Measurements from ENCODE around the gene SPAM1.
"Not testable (repeated sequence)": the region's sequence is repeated elsewhere in the genome, so short reads cannot be mapped to it uniquely, and the experiment has no call there.

Gene SPAM1

DNA sequence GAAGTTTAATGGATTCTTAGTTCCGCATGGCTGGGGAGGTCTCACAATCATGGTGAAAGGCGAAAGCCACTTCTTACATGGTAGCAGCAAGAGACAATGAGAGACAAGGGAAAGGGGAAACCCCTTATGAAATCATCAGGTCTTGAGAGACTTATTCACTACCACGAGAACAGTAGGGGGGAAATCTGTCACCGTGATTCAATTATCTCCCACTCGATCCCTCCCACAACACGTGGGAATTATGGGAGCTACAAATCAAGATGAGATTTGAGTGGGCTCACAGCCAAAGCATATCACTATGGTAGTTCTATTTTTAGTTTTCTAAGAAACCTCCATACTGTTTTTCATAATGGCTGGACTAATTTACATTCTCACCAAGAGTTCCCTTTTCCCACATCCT, 36.7 kb downstream of the SPAM1 start:
- no peak for DNase-seq

DNA sequence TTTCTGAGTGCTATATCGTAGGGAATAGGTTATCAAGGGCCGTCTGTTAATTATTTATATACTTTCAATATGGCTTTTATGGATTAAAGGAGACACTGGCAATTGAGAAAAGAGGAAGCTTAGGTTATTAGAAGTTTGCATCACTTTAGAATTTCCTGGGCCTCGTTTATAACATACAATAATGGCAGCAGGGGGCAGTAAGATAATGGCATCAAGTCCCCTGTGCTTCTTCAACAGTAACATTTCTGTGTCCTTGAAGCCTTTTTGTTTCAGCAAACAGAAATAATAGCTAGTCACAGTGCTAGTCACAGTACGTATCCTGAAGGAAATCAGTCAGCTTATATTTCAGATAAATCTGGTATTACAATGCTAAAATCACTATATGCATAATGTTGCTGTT, 41.9 kb downstream of the SPAM1 start:
- DNase-seq: no peak

DNA sequence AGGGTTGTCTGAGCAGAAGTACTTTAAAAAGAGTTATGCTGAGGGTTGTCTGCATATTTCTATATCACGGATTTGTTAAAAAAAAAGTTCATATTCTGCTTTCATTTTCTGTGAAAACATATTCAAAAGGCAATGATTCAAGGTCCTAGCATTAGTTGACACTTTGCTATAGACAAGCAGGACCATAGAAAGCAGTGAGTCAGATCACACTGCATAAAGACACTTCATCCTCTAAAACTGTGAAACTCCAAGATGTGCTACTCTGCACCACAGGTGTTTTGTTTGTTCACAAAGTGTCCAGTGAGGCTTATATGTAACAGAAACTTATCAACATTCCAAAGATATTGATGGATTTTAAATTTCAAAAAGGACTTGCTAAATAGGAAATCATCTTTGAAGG, 47.0 kb downstream of the SPAM1 start:
- DNase-seq: no peak

DNA sequence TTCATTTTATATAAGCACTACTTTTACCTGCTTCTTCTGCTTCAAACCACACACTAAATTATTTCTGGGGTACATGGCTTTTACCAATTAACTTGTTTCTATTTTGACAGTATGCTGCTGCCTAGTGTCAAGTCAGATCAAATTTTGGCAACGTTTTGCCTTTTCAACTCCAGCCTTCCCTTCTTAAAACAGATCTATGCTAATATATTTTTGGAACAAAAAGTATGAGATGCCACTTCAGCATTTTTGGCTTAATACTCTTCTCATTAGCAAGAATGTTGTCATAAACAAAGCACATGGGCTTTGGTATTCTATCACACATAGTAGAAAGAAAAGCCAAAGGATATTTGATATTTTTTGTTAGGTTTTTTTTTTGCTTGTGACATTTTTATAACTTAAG, 47.8 kb downstream of the SPAM1 start:
- no peak for DNase-seq

DNA sequence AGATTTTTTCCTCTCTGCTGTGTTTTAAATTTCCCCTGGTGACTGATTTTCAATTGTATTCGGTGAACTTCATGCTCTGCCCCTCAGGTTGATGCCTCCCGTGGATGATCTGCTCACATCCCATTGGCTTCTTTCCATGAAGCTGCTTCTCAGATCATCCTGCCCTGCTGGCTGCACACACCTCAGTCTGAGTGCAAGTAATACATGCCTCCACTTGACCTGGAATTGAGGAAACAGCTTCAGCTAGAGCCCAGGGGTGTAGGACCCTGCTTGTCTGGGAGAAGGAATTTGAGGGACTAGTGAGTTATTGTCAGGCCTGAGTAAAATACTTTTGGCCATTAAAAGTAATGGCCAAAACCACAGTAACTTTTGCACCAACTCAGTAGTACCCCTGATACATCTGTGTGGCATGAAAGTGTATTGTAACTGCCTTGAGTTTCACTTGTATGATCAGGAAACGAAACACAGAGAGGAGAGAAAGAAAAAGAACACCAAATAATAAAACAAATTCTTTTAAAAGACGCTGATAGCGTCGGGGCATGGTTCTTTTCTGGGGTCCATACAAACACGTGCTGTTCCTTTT, 49.4 kb downstream of the SPAM1 start:
- no peak for DNase-seq

DNA sequence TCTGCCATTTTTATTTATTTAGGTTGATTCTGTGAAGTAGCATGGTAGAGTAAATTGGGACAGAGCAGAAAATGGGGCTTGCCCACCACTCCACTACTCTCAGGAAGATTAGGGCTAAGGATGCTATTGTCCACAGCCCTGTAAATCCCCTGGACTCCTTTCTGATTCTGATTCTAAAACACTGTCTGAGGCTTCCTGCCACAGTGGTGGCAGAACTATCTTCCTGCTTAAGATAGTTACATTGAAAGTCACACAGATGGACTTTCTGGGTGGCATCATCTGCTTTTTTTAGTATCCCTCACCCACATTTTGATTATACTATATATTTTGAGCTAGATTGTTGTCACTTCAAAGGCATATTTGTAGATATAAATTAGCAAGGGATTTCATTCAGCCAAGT, 50.0 kb downstream of the SPAM1 start:
- DNase-seq: no peak

DNA sequence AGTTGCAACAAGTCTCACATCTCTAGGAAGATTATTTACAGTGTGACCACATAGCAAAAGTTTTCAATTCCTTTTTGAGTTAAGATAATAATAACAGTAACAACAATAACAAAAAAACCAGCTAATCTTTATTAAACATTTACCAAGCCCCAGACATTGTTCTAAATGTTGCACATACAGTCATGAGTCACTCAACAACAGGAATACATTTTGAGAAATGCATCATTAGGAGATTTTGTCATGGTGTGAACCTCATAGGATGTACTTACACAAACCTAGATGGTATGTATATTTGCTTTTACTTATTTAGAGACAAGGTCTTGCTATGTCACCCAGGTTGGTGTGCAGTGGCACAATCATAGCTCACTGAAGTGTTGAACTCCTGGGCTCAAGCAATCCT, 52.0 kb downstream of the SPAM1 start:
- DNase-seq: no peak

DNA sequence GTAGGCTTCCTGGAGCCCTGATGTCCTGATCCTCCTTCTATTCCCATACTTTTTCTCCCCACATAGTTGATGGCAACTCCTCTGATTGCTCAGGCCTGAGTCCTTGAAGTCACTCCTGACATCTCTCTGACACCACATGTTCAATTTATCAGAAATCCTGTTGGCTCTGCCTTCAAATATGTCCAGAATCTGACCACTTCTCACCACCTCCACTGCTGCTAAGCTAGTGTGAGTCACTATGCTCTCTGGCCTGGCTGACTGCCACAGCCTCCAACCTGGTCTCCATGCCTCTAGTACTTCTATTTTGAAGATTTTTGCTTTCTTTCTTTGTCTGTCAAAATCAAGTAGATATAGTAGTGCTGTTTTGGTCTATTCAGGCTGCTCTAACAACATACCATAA, 54.8 kb downstream of the SPAM1 start:
- DNase-seq: no peak

DNA sequence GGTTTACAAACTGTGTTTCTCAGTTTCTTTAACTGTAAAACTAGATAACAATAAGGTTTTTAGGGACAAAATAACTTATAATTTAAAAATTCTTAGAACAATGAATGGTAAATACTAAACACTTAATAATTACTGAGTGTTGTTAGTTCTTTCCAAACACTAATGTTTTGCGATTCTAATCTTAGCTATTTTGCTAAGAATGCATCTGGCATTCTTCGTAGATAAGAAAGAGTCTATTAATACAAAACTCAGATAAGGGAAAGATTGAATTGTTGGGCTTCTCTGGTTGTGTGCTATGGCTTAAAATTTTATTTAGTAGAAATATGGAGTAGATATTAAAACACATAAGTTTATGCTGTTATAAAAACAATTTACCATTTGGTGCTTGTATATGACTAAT, 62.4 kb downstream of the SPAM1 start:
- no peak for DNase-seq

DNA sequence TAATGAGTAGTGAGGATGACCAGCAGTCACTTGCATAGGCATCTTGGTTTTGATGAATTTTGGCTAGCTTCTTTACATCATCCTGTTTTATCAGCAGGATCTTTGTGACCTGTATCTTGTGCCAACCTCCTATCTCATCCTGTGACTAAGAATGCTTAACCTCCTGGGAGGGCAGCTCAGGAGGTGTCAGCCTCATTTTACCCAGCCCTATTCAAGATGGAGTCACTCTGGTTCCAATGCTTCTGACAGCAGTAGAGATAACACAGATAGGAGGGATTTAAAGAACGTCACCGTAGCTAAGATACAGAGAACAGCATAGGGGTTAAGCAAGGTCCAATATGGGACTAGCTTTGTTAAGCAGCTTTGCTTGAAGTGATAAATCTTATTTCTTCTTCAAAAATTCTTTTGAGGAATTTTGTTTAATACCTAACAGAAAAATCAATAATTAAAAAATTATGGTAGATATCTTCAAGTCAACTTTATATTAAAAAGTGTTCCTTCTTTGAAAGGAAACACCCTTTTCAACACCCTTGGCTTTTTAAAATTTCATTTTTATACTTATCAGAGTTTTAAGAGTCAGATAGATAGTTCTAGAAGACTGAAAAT, 68.0 kb downstream of the SPAM1 start:
- no peak for DNase-seq

DNA sequence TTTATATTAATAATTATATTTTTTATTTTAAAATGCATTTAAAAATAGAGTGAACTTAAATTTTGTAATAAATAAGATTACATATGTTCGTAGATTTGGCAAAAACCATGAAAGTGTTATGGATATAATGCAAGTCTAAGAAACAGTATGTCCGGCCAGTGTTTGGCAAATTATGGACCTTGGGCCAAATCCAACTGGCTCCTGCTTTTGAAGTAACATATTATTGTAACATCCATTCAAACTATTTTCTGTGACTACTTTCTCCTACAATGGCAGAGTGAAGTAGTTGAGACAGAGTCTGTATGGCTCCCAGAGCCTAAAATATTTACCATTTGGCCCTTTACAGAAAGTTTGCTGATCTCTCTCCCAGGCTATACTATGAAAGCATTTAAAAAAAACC, 69.0 kb downstream of the SPAM1 start:
- no peak for DNase-seq

DNA sequence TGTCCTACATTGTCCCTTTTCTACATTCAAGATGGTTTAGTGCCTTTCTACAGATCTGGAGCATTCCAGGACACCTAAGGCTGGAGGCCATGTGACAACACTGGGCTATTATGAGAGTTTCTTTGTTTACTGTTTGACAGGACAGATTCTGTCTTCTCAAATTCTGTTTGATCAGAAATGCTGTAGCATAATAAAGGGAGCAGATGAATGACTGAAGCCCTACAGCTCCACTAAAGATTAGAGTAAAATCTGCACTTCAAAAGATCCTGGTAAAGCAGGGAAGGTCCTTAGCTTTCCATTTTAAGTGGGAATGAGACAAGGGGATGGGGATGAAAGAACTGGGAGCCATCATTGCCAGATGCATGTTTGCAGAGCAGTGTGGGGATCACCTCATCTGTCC, 69.4 kb downstream of the SPAM1 start:
- DNase-seq: no peak

DNA sequence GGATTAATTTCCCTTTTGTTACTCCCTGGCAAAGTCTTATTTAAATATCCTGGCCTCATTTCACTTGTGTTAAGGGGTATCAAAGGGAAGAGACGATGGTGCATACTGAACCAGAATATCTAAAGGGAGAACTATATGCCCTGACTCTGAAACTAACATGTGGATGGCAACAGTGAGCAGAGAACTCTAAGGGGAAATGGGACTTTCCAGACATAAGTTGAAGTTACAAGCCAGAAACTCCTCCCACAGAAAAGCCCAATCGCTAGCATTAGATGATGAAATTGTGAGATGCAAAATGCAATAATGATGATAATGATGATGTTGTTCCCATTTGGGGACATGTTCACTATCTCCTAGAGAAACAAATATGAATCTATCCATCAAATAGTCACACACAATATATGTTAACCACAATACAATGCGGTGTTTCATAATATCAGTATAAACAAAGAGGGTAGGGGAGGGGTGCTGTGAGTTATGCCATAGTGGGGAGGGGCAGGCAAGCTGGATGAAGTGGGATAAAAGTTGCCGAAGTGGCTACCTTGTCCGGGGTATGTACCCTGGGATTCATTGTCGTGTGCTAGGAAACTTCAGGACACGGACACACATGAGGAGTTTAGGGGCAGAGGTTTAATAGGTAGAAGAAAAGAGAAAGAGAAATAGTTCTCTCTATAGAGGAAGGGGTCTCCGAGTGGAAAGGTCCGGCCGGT, 70.7 kb downstream of the SPAM1 start:
- no peak for DNase-seq

DNA sequence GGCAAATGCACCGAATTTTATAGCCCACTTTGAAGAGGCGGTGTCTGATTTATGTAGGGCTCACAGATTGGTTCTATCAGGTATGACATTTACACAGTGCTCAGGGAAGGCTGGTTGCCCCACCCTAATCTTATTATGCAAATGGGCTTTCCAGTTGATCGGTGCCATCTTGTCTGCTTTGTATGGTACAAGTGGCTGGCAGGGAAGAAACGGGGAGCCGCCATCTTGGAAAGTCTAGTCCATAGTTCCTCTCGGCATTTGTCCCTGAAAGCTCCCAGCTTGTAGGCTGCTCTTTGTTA, 71.2 kb downstream of the SPAM1 start:
- no peak for DNase-seq

DNA sequence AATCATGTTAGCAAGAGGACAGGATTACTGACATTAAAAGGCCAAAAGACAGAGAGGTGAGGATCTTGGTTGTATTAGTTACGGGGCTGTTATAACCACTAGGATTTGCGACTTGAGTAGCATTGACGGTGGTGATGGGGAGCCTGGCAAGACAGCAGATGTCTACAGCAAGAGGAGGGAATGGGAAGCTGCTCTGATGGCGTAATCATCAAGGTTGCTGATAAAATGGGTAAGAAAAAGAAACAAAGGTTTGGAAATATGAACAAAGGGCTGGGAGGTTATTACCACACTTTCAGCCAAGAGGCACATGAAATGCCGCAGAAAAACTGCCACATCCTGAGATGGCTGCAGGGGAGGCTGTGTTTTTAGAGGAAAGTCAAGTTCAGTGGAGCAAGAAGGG, 73.9 kb downstream of the SPAM1 start:
- no peak for DNase-seq

DNA sequence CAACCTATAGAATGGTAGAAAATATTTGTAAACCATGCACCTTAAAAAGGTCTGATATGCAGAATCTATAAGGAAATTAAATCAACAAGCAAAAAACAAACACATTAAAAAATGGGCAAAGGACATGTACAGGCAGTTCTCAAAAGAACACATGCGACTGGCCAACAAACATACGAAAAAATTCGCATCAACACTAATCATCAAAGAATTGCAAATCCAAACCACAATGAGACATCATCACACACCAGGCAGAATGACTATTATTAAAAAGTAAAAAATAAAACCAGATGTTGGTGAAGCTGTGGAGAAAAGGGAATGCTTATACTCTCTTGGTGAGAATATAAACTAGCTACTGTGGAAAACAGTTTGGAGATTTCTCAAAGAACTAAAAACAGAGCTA, 74.7 kb downstream of the SPAM1 start:
- no peak for DNase-seq

DNA sequence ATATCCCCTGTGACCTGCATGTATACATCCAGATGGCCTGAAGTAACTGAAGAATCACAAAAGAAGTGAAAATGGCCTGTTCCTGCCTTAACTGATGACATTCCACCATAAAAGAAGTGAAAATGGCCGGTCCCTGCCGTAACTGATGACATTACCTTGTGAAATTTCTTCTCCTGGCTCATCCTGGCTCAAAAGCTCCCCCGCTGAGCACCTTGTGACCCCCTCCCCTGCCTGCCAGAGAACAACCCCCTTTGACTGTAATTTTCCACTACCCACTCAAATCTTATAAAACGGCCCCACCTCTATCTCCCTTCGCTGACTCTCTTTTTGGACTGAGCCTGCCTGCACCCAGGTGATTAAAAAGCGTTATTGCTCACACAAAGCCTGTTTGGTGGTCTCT, 83.3 kb downstream of the SPAM1 start:
- not testable (repeated sequence) for DNase-seq

DNA sequence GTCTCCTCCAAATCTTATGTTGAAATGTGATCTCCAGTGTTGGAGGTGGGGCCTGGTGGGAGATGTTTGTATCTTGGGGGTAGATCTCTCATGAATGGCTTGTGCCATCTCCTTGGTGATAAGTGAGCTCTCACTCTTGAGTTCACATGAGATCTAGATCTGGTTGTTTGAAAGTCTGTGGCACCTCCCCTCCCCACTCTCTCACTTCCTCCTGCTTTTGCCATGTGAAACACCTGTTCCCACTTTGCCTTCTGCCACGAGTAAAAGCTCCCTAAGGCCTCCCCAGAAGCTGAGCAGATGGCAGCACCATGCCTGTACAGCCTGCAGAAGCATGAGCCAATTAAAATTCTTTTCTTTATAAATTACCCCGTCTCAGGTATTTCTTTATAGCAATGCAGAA, 84.3 kb downstream of the SPAM1 start:
- DNase-seq: no peak

Data from activated CD8-positive, alpha-beta memory T cell treated with anti-CD3 and anti-CD28 coated beads, Interleukin-2, amount 50 U/mL, for 48 hours (primary cell).